Nephron progenitor cell (in vitro differentiated cells): ENCODE measurements around the gene MCM9.

Experiments
- DNase-seq: peaks from one replicate; pipeline ENCODE4 v3.0.0; 2021
- H3K27ac Mint-ChIP-seq: 2 replicates; pipeline ENCODE4 v1.8.0; 2021; ENCODE audit warnings: mild to moderate bottlenecking, moderate library complexity, mixed read lengths
- H3K27me3 Mint-ChIP-seq: 2 replicates; pipeline ENCODE4 v1.8.0; 2021; ENCODE audit warnings: mild to moderate bottlenecking, low read depth, mixed read lengths; ENCODE audit not compliant: poor library complexity
- H3K36me3 Mint-ChIP-seq: 2 replicates; pipeline ENCODE4 v1.8.0; 2021; ENCODE audit warnings: low read depth, mixed read lengths
- H3K4me1 Mint-ChIP-seq: 2 replicates; pipeline ENCODE4 v1.8.0; 2021; ENCODE audit warnings: mixed read lengths
- H3K4me3 Mint-ChIP-seq: 2 replicates; pipeline ENCODE4 v1.8.0; 2021; ENCODE audit warnings: mild to moderate bottlenecking, moderate library complexity, mixed read lengths
- H3K9me3 Mint-ChIP-seq: 2 replicates; pipeline ENCODE4 v1.8.0; 2021; ENCODE audit warnings: mild to moderate bottlenecking, moderate library complexity, mixed read lengths
- CTCF ChIP-seq: fragments of 200-600 bp; sonication (generic); IDR thresholded peaks from 2 replicates; pipeline ENCODE4 v1.5.0; 2021; ENCODE audit warnings: antibody characterized with exemption

MCM9 gene

GRCh38 chr6:118892355-118892991 lies 42.5 kb downstream of the MCM9 start:
- Mint-ChIP-seq H3K4me1 (peaks cover 32% of the 10 kb centered on the region), H3K27ac (no peak overlapping the region)

GRCh38 chr6:118890997-118891790 lies 43.8 kb downstream of the MCM9 start:
- Mint-ChIP-seq H3K4me1 (peaks cover 27% of the 10 kb centered on the region), H3K9me3 (no peaks in the 10 kb centered on the region), H3K4me3 (no peak overlapping the region), H3K36me3 (peaks cover 24% of the 10 kb centered on the region), H3K27ac (no peak overlapping the region), H3K27me3 (peaks cover 6% of the 10 kb centered on the region)
- no peak for DNase-seq
- no peak for TF ChIP-seq CTCF

More at GRCh38 chr6:118892355-118892991, 42.5 kb downstream of the MCM9 start:
- DNase-seq: no peak
- peaks cover 16% of the 10 kb centered on the region for H3K36me3 Mint-ChIP-seq
- H3K9me3 Mint-ChIP-seq: no peaks in the 10 kb centered on the region
- TF ChIP-seq CTCF: no peak
- H3K4me3 Mint-ChIP-seq: peak overlapping the region; percentile 94
- H3K27me3 Mint-ChIP-seq: peaks cover 6% of the 10 kb centered on the region

GRCh38 chr6:118889163-118889562 lies 45.8 kb downstream of the MCM9 start:
- Mint-ChIP-seq H3K27ac (no peak overlapping the region), H3K4me3 (no peak overlapping the region)
- no peak for TF ChIP-seq CTCF

GRCh38 chr6:118886641-118887040 lies 48.3 kb downstream of the MCM9 start:
- Mint-ChIP-seq H3K27ac (peak overlapping the region; percentile 79), H3K36me3 (peaks cover 32% of the 10 kb centered on the region), H3K4me1 (peaks cover 2% of the 10 kb centered on the region), H3K27me3 (no peaks in the 10 kb centered on the region), H3K4me3 (no peak overlapping the region), H3K9me3 (peaks cover 4% of the 10 kb centered on the region)
- no peak for TF ChIP-seq CTCF
- no peak for DNase-seq

More at GRCh38 chr6:118889163-118889562, 45.8 kb downstream of the MCM9 start:
- DNase-seq: no peak
- Mint-ChIP-seq H3K27me3 (peaks cover 4% of the 10 kb centered on the region), H3K4me1 (peaks cover 21% of the 10 kb centered on the region), H3K9me3 (no peaks in the 10 kb centered on the region), H3K36me3 (peaks cover 28% of the 10 kb centered on the region)

- no peak for DNase-seq
- peaks cover 23% of the 10 kb centered on the region for H3K36me3 Mint-ChIP-seq
- no peak overlapping the region for H3K4me3 Mint-ChIP-seq
- H3K27ac Mint-ChIP-seq: peak overlapping the region; percentile 53
- peaks cover 4% of the 10 kb centered on the region for H3K9me3 Mint-ChIP-seq
- no peaks in the 10 kb centered on the region for H3K4me1 Mint-ChIP-seq
- no peak for TF ChIP-seq CTCF
- no peaks in the 10 kb centered on the region for H3K27me3 Mint-ChIP-seq
These were observed 52.5 kb downstream of the MCM9 start for GRCh38 chr6:118882314-118882905.
